ENCODE results near the gene COA6.

GRCh38 chr1:234331507-234331906 lies 41.7 kb upstream of the COA6 start:
- TF ChIP-seq CTCF (IDR thresholded peaks at IDR 0.05 in 4 of 5, conservative IDR thresholded peaks at IDR 0.05 in 1 of 5) = no peak
- TF ChIP-seq POLR2A (IDR thresholded peaks at IDR 0.05) = no peak
